K562 (cell line): Measurements from ENCODE around the gene CPED1. TPM values are rescaled to one million over a fixed set of nuclear protein-coding genes. Genes with fewer than 3 reads are reported as not detected.

Experiments used
- ATAC-seq: fragments of 200-7000 bp; cut with Tn5 transposase; 3 replicates; pipeline ENCODE4 v1.9.1; 2020; ENCODE audit warnings: moderate library complexity
- BruUV-seq: library from RNA; stranded (reverse); fragments of 400-500 nt; replicated peaks from 2 replicates; lab custom pipeline; 2021; lab: Mats Ljungman, UMichigan
- CTCF ChIA-PET: fragments of 300-600 bp; formaldehyde crosslinking; extraction: SDS; loops from one replicate; lab custom pipeline; 2021; ENCODE audit warnings: low intra/inter-chr PET ratio; lab: Yijun Ruan, JAX
- POLR2A ChIA-PET: fragments of 300-600, 350-650 bp; sonication (Branson Sonifier 250); formaldehyde crosslinking; extraction: SDS; loops from one replicate; lab custom pipeline; 2021; ENCODE audit warnings: antibody characterized with exemption, inconsistent platforms; lab: Yijun Ruan, JAX
- DNase-seq, 4 experiments: peaks; one replicate each; pipeline versions ENCODE4 v3.0.0 to v3.0.0-alpha.2; 2011 to 2018; ENCODE audit warnings: low spot score in 3 of 4, mixed read lengths in 3 of 4; ENCODE audit errors: extremely low read depth in 1 of 4
- FAIRE-seq: peaks from 2 replicates; lab custom pipeline; 2011; peaks lifted over from hg19 to GRCh38; lab: Jason Lieb, UNC
- H2AFZ ChIP-seq: 2 replicates; pipeline ENCODE4 v1.6.0; 2011; ENCODE audit warnings: low read depth, low read length, control low read depth, inconsistent platforms
- H3K27ac ChIP-seq: fragments of 200-600 bp; 3 replicates; pipeline ENCODE4 v1.8.0; 2011; ENCODE audit warnings: low read depth, mild to moderate bottlenecking, control low read depth, inconsistent platforms, low read length, moderate library complexity, mixed read lengths; ENCODE audit errors: extremely low read depth
- H3K27me3 ChIP-seq, 2 experiments: fragments of 300-600 bp in 1 of 2; 2 replicates in 1 of 2; 3 replicates in 1 of 2; pipeline versions ENCODE4 v1.6.0 to v1.8.0; 2011; ENCODE audit warnings: inconsistent platforms in 2 of 2, low read length in 2 of 2, mild to moderate bottlenecking in 1 of 2, mixed read lengths in 1 of 2, moderate library complexity in 1 of 2; ENCODE audit not compliant: control insufficient read depth in 2 of 2, insufficient read depth in 2 of 2
- H3K36me3 ChIP-seq: fragments of 300-600 bp; 3 replicates; pipeline ENCODE4 v1.8.0; 2011; ENCODE audit warnings: mild to moderate bottlenecking, low read length, inconsistent platforms; ENCODE audit not compliant: control insufficient read depth, insufficient read depth
- H3K4me1 ChIP-seq, 2 experiments: fragments of 200-600 bp in 1 of 2; replicated peaks in 1 of 2; 2 replicates in 1 of 2; 3 replicates in 1 of 2; pipeline versions ENCODE4 v1.5.1 to v1.8.0; 2011; ENCODE audit warnings: inconsistent platforms in 2 of 2, low read length in 2 of 2, mild to moderate bottlenecking in 1 of 2, mixed read lengths in 1 of 2, moderate library complexity in 1 of 2; ENCODE audit not compliant: control insufficient read depth in 2 of 2, insufficient read depth in 2 of 2
- H3K4me2 ChIP-seq: 2 replicates; pipeline ENCODE4 v1.6.1; 2011; ENCODE audit warnings: low read length, control low read depth, inconsistent platforms, mixed read lengths; ENCODE audit not compliant: insufficient read depth
- H3K4me3 ChIP-seq: fragments of 200-600 bp; sonication (generic), shearing (Covaris generic); 2 replicates; pipeline ENCODE4 v1.5.1; 2016; ENCODE audit warnings: control low read depth, inconsistent platforms
- H3K79me2 ChIP-seq: fragments of 200-600 bp; 3 replicates; pipeline ENCODE4 v1.8.0; 2011; ENCODE audit warnings: low read length, inconsistent platforms; ENCODE audit not compliant: control insufficient read depth, insufficient read depth
- H3K9ac ChIP-seq, 2 experiments: 2 replicates each; pipeline versions ENCODE4 v1.6.0 to v1.6.1; 2011; ENCODE audit warnings: low read depth in 2 of 2, low read length in 2 of 2, control low read depth in 1 of 2, inconsistent platforms in 1 of 2, mild to moderate bottlenecking in 1 of 2, mixed read lengths in 1 of 2; ENCODE audit not compliant: insufficient read depth in 1 of 2
- H3K9me1 ChIP-seq: one replicate; pipeline ENCODE4 v1.6.0; 2011; ENCODE audit warnings: inconsistent platforms, mild to moderate bottlenecking, low read length, moderate library complexity; ENCODE audit not compliant: control insufficient read depth, insufficient read depth
- H3K9me3 ChIP-seq: replicated peaks from 2 replicates; pipeline ENCODE4 v1.5.1; 2011; ENCODE audit warnings: low read depth, low read length, inconsistent platforms; ENCODE audit not compliant: control insufficient read depth, insufficient read depth
- H4K20me1 ChIP-seq: replicated peaks from 2 replicates; pipeline ENCODE4 v1.6.1; 2011; ENCODE audit warnings: low read length, inconsistent platforms, mixed read lengths; ENCODE audit not compliant: control insufficient read depth, insufficient read depth
- HCFC1 ChIP-seq: IDR thresholded peaks from 2 replicates; pipeline ENCODE4 v1.6.1; 2012; ENCODE audit warnings: low read depth, low read length, improper control_type of control experiment
- MIER1 ChIP-seq: fragments of 450-650 bp; IDR thresholded peaks from 2 replicates; pipeline ENCODE4 v1.6.1; 2016; ENCODE audit warnings: antibody characterized with exemption, mild to moderate bottlenecking, low read depth
- PCBP2 ChIP-seq: fragments of 200-400 bp; formaldehyde crosslinking; IDR thresholded peaks from 2 replicates; pipeline ENCODE4 v1.6.1; 2018; ENCODE audit warnings: low read length, low read depth, mild to moderate bottlenecking, moderate library complexity; ENCODE audit not compliant: poor library complexity, severe bottlenecking
- POLR2G ChIP-seq: fragments of 200-400 bp; formaldehyde crosslinking; IDR thresholded peaks from 2 replicates; pipeline ENCODE4 v1.6.1; 2017; ENCODE audit warnings: low read depth, mild to moderate bottlenecking, antibody characterized with exemption, low read length, moderate library complexity
- SAFB ChIP-seq: fragments of 200-400 bp; formaldehyde crosslinking; IDR thresholded peaks from 2 replicates; pipeline ENCODE4 v1.6.1; 2017; ENCODE audit warnings: low read depth, low read length, borderline replicate concordance
- TCFL5 ChIP-seq: fragments of 250-450 bp; sonication (Bioruptor Pico); conservative IDR thresholded peaks from 2 replicates; pipeline ENCODE4 v1.6.1; 2021; ENCODE audit warnings: mild to moderate bottlenecking, moderate library complexity, matching md5 sums
- ZFP30 ChIP-seq: fragments of 250-450 bp; sonication (Bioruptor Pico); IDR thresholded peaks from 2 replicates; pipeline ENCODE4 v1.8.0; 2022; ENCODE audit warnings: moderate library complexity, mild to moderate bottlenecking, inconsistent platforms, borderline replicate concordance
- ZNF436 ChIP-seq: fragments of 250-450, 450-650 bp; sonication (Bioruptor Pico); formaldehyde crosslinking; IDR thresholded peaks from 2 replicates; pipeline ENCODE4 v1.7.0; 2020; ENCODE audit warnings: mild to moderate bottlenecking
- ZNF589 ChIP-seq: fragments of 200-800 bp; sonication (Bioruptor generic); IDR thresholded peaks from 2 replicates; pipeline ENCODE4 v1.6.1; 2016; ENCODE audit warnings: low read depth, missing genetic modification characterization, missing compliant biosample characterization
- WGBS: fragments of 100-300 bp; shearing (Covaris generic); methylation state at CpG from one replicate; pipeline ENCODE4 v1.1.6; 2016; ENCODE audit warnings: low coverage, mixed read lengths; ENCODE audit not compliant: insufficient coverage; ENCODE audit errors: missing lambda C conversion rate; 5-methylcytosine and 5-hydroxymethylcytosine counted together
- in situ Hi-C: fragments of 300-500 bp; cut with MboI; formaldehyde crosslinking; loops from 4 replicates; pipeline ENCODE4 v1.15.0; 2018; ENCODE audit warnings: inconsistent platforms, mixed read lengths
- intact Hi-C: fragments of 100-400 bp; cut with micrococcal nuclease; formaldehyde crosslinking; loops from 2 replicates; pipeline ENCODE4 v1.14.2; 2022
- polyA plus RNA-seq, 8 experiments: library from polyadenylated mRNA; depleted of rRNA in 4 of 8; stranded (reverse) in 5 of 8; unstranded in 3 of 8; fragments of >200 nt; fragmentation: Nextera tagmentation in 2 of 8; fragmentation: Illumina TruSeq in 1 of 8; extraction: Ambion mirVana in 2 of 8; extraction: Trizol in 1 of 8; gene quantifications; 2 replicates each; pipeline versions ENCODE4 v1.2.1 to v1.2.3, GENCODE V29; 2011 to 2014; ENCODE audit warnings: inconsistent platforms in 1 of 8, missing spikeins in 1 of 8
- total RNA-seq, 7 experiments: library from RNA; depleted of rRNA in 6 of 7; stranded (reverse); fragments of >200 nt in 6 of 7; fragmentation: Illumina TruSeq in 2 of 7; extraction: Trizol in 2 of 7; gene quantifications; 2 replicates each; pipeline versions ENCODE4 v1.2.1 to v1.2.3, GENCODE V29; 2011 to 2021; ENCODE audit warnings: low replicate concordance in 1 of 7
- TF ChIP-seq, protein P1 (sequence below): sonication (generic); formaldehyde crosslinking; IDR thresholded peaks from 2 replicates; pipeline ENCODE4 v1.8.0; 2023; ENCODE audit warnings: missing genetic modification reagents, mild to moderate bottlenecking, borderline replicate concordance

CPED1 gene
- total and polyA plus RNA-seq, 9 of the 15 experiments (the other 6 are each of a cell fraction or from before 2014, with no cell fraction given) = 195 to 393 (median 290) TPM

DNA sequence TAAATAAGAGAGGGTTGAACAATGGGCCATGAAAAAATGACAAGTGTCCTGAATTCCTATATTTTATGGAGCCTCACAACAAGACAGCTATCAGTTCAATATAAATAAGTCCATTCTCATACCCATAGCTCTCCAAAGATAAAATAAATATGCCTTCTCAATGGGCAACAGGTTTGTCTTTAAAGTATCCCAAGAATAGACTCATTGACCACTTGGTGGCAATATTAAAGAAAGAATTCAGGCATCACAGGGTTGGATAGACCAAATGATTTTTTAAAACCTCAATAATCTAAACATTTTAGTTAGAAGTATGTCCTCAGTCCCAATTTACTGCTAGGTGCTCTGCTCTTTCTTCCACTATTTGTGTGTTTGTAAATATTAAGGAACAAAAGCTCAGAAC lies 175.2 kb downstream of the CPED1 start:
- H3K27me3 ChIP-seq = no peaks in the 10 kb centered on the region
- POLR2A ChIA-PET = interaction anchor here (0.6 to 1.9 kb wide), 5 partner anchors 10 to 168 kb away, joined by 3 to 6 read pairs (median 5); no protein-coding TSS in a partner anchor
- FAIRE-seq = no peak
- H3K4me3 ChIP-seq = no peak overlapping the region
- BruUV-seq = no TSS peak
- no peak overlapping the region for H2AFZ ChIP-seq
- no peak overlapping the region for H3K27ac ChIP-seq
- no peaks in the 10 kb centered on the region for H4K20me1 ChIP-seq
- H3K36me3 ChIP-seq = peaks cover 86% of the 10 kb centered on the region
- H3K9ac ChIP-seq = no peak overlapping the region
- no peaks in the 10 kb centered on the region for H3K9me1 ChIP-seq
- in situ Hi-C loops (no loop called here), intact Hi-C loops (no loop called here)
- H3K9me3 ChIP-seq = no peaks in the 10 kb centered on the region
- no peak for ATAC-seq
- peaks cover 0 to 9% of the 10 kb centered on the region in 2 experiments; a peak in 2 of 5 replicates for H3K4me1 ChIP-seq
- CTCF ChIA-PET = interaction anchor here (0.8 kb wide), 1 partner anchor 384 kb away, joined by 3 read pairs; no protein-coding TSS in a partner anchor
- no peak for DNase-seq
- H3K79me2 ChIP-seq = peaks cover 40% of the 10 kb centered on the region
- no peak overlapping the region for H3K4me2 ChIP-seq
- no peak for TF ChIP-seq TCFL5 (CRISPR knock-in tag)
- peak; percentile 47 for TF ChIP-seq POLR2G
- TF ChIP-seq ZNF589 (CRISPR knock-in tag) = 0 out of 2 replicates have a peak, but pooled peaks have one; percentile 23

DNA sequence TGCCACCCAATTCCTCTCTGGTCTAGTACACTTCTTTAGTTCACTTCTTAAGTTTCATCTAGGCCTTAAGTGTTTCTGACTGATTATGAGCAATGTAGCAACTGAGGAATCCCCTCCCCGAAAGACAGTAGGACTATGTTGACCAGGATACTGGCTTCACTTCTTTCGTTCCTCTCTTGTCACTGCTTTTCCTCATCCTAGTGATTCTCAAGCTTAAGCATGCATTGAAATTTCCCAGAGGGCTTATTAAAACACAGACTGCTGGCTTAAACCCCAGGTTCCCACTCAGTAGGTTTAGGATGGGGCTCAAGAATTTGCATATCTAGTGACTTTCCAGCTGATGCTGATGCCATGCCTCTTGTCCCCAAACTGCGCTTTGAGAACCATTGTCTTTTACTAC lies 175.7 kb downstream of the CPED1 start:
- POLR2A ChIA-PET = interaction anchor here (0.6 to 1.9 kb wide), 6 partner anchors 11 to 354 kb away, joined by 3 to 6 read pairs (median 3); partner anchors contain the start of gene TSPAN12
- Histone ChIP-seq H3K4me2 (no peak overlapping the region), H2AFZ (no peak overlapping the region), H3K9me1 (no peaks in the 10 kb centered on the region), H3K4me3 (no peak overlapping the region), H3K79me2 (peaks cover 45% of the 10 kb centered on the region), H4K20me1 (no peaks in the 10 kb centered on the region), H3K9ac (no peak overlapping the region), H3K9me3 (no peaks in the 10 kb centered on the region), H3K36me3 (peaks cover 88% of the 10 kb centered on the region), H3K27ac (no peak overlapping the region), H3K4me1 (peaks cover 0 to 9% of the 10 kb centered on the region in 2 experiments; a peak in 2 of 5 replicates), H3K27me3 (no peaks in the 10 kb centered on the region)
- DNase-seq (no peak), ATAC-seq (no peak), FAIRE-seq (no peak)
- CTCF ChIA-PET = no interaction called here
- intact Hi-C loops (no loop called here), in situ Hi-C loops (no loop called here)
- 79% methylated on average over 3 of the region's 3 CpGs for WGBS
- no TSS peak for BruUV-seq
- TF ChIP-seq HCFC1 (no peak), POLR2G (peak; percentile 41; the same call in 1 of the 2 replicates), SAFB (no peak), MIER1 (no peak), PCBP2 (no peak), ZNF436 (0 out of 2 replicates have a peak, but pooled peaks have one; percentile 20), ZFP30 (CRISPR knock-in tag) (peak; percentile 20; the same call in 1 of the 2 replicates)
- TF ChIP-seq, protein P1, sequence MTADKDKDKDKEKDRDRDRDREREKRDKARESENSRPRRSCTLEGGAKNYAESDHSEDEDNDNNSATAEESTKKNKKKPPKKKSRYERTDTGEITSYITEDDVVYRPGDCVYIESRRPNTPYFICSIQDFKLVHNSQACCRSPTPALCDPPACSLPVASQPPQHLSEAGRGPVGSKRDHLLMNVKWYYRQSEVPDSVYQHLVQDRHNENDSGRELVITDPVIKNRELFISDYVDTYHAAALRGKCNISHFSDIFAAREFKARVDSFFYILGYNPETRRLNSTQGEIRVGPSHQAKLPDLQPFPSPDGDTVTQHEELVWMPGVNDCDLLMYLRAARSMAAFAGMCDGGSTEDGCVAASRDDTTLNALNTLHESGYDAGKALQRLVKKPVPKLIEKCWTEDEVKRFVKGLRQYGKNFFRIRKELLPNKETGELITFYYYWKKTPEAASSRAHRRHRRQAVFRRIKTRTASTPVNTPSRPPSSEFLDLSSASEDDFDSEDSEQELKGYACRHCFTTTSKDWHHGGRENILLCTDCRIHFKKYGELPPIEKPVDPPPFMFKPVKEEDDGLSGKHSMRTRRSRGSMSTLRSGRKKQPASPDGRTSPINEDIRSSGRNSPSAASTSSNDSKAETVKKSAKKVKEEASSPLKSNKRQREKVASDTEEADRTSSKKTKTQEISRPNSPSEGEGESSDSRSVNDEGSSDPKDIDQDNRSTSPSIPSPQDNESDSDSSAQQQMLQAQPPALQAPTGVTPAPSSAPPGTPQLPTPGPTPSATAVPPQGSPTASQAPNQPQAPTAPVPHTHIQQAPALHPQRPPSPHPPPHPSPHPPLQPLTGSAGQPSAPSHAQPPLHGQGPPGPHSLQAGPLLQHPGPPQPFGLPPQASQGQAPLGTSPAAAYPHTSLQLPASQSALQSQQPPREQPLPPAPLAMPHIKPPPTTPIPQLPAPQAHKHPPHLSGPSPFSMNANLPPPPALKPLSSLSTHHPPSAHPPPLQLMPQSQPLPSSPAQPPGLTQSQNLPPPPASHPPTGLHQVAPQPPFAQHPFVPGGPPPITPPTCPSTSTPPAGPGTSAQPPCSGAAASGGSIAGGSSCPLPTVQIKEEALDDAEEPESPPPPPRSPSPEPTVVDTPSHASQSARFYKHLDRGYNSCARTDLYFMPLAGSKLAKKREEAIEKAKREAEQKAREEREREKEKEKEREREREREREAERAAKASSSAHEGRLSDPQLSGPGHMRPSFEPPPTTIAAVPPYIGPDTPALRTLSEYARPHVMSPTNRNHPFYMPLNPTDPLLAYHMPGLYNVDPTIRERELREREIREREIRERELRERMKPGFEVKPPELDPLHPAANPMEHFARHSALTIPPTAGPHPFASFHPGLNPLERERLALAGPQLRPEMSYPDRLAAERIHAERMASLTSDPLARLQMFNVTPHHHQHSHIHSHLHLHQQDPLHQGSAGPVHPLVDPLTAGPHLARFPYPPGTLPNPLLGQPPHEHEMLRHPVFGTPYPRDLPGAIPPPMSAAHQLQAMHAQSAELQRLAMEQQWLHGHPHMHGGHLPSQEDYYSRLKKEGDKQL (CRISPR knock-in tag) = 0 out of 2 replicates have a peak, but pooled peaks have one; percentile 31
